ENCODE data around the gene CPN2.

The CPN2 gene

DNA sequence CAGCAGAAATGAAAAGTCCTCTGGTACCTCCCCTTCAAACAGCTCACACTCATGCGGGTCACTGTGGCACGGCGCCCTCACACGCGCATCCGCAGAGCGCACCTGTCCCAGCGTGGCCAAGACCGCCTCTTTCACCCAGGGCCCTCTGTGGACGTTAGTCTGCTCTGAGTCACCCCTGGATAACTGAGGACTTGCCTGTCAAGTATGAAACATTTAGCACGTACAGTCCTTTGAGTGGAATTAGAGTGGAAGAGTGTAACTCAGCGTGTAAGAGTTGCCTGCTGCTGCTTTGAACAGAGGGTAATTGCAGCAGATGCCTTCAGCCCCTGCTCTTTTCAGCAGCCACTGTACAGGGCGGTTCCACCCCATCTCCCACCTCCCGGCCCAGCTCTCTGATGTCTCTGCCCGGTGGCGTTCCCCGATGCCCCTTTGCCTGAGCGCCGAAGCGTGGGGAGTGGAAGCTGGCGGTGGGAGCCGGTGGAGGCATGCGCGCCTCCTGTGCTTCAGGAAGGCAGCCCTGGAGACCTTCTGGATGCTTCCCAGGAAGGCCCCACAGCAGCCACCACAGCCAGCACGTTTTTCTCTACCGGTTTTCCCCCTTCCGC lies 23.0 kb downstream of the CPN2 start:
- DNase-seq (ENCODE audit: low read depth): no peak

DNA sequence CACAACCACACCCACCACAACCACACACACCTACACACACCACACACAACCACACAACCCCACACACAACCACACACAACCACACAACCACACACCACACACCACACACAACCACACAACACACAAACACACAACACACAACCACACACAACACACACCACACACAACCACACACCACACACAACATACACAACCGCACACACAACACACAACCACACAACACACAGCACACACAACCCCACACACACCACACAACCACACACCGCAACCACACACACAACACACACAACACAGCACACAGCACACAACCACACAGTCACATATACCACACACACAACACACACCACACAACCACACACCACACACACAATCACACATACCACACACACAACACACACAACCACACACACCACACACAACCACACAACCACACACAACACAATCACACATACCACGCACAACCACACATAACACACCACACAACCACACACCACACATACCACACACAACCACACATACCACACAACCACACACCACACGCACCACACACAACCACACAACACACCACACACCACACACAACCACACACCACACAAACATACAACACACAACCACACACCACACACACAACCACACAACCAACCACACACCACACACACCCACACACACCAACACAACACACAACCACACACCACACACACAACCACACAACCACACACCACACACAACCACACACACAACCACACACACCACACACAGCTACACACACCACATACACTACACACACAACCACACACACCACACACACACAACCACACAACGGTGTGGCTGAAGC lies 23.7 kb downstream of the CPN2 start:
- DNase-seq (ENCODE audit: low read depth): no peak

- DNase-seq (ENCODE audit: low read depth): no peak
Observed at GRCh38 chr3:194326968-194327217, 24.2 kb downstream of the CPN2 start.

DNA sequence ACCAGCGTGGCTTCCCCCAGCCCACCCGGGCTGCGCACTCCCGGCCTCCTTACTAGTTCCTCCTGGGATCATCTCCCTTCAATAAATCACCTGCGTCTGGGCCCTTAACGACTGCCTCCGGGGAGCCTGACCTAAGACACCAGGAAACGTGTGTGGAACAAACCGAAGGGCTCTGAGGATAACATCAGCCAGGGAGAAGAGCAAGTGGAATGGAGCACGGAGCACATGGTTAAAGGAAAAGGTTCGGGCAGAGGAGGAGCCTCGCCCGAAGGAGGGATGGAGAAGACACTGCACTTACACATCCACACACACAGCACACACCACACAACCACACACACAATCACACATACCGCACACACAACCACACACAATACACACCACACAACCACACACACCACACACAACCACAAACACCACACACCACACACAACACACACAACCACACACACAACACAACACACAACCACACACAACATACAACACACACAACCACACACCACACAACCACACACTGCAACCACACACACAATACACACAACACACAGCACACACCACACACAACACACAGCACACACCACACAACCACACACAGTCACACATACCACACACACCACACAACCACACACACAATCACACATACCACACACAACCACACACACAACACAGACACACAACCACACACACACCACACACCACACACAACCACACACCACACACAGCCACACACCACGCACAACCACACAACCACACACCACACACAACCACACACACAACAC lies 24.7 kb downstream of the CPN2 start:
- no peak for DNase-seq (ENCODE audit: low read depth)

- DNase-seq (ENCODE audit: low read depth): no peak
Observed at GRCh38 chr3:194325424-194326153, 25.5 kb downstream of the CPN2 start.

GRCh38 chr3:194324823-194325327 lies 26.3 kb downstream of the CPN2 start:
- no peak for DNase-seq (ENCODE audit: low read depth)

DNA sequence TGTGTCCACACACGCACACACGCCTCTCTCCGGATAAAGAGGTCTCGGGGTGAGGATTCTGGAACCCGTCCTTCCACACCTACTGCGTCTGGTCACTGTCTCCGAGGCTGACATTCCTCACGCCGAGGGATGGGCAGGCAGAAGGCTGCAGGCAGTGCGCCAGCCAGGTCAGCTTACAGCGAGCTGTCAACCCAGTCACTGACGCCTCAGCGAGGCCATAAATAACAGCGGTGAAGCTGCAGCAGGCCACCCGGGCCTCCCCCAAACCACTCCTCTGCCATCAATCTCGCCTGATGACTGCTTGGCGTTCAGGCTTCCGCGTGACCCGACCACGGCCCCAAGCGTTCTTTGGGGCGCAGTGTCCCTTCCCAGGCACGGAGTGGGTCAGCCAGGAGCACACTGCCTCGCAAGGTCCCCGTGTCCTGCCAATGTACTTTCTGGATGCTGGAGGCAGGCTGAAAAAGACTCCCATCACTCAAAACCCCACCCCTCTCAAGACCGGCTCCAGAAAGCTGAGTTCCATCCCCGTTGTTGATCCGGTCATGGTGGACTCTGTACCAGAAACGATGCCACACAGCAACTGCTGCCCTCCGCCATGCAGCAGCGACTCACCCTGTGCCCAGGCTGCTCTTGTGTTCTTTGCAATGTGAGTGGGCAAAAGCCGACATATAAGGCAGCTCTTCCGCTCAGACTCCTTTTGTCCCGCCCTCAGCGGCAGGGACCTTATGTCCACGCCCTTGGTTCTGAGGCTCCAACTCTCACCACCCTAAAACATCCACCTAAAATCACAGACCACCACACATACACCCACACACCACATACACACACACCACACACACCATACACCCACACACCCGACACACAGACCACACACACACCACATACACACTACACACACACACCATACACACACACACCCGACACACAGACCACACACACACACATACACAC lies 27.1 kb downstream of the CPN2 start:
- no peak for DNase-seq (ENCODE audit: low read depth)

- peak; percentile 31 for DNase-seq (ENCODE audit: low read depth)
Observed at GRCh38 chr3:194322678-194323211, 28.4 kb downstream of the CPN2 start.

GRCh38 chr3:194321693-194322640 lies 29.2 kb downstream of the CPN2 start:
- no peak for DNase-seq (ENCODE audit: low read depth)

DNA sequence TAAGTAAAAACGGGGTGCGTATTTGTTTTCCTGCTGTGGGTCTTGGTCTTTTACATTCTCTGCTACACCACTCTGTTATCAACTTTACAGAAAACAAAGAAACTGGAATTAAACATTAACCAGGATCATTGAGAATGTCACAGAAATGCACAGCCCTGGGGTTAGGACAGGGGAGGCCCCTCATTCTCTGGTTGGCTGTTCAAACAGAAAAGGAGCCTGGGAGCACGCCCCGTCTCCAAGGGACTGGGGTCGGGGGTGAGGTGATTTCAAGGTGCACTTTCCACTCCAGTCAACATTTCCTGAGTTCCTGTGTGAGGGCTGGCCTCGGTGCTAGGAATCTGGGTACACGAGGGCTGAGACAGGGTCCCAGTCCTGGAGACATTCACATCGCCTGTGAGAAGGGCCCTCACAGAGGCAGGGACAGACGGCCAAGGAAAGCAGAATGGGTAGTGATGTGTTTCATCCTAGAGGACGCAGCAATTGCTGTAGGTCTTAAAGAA lies 30.3 kb downstream of the CPN2 start:
- DNase-seq (ENCODE audit: low read depth): no peak

- DNase-seq (ENCODE audit: low read depth): no peak
Observed at GRCh38 chr3:194320100-194320499, 31.0 kb downstream of the CPN2 start.

GRCh38 chr3:194318511-194319161 lies 32.5 kb downstream of the CPN2 start:
- DNase-seq (ENCODE audit: low read depth): no peak

- DNase-seq (ENCODE audit: low read depth): no peak
Observed at GRCh38 chr3:194316918-194317317, 34.2 kb downstream of the CPN2 start.

DNA sequence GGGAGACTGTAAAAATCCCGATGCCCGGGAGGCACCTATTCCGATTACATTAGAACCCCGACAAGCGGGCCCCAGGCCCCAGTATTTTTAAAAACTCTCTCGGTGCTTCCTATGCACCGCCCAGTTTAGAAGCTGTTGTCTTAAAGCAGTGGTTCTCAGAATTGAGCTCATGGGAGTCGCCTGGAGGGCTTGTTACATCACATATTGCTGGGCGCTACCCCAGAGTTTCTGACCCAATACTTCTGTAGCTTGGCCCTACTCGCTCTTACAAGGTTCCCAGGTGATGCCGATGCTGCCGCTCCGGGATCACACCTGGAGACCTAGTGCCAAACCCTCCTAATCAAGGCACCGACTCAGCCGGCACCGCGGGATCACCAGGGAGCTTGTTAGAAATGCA lies 35.2 kb downstream of the CPN2 start:
- DNase-seq (ENCODE audit: low read depth): no peak

GRCh38 chr3:194315088-194315964 lies 35.8 kb downstream of the CPN2 start:
- DNase-seq (ENCODE audit: low read depth): peak; percentile 33

- no peak for DNase-seq (ENCODE audit: low read depth)
Observed at GRCh38 chr3:194314388-194315068, 36.6 kb downstream of the CPN2 start.

Measured in GM04504 (cell line).